Esophagus squamous epithelium (tissue), 5 donors: Measurements from ENCODE around the gene CNTD1. TPM values are rescaled to one million over a fixed set of nuclear protein-coding genes. Genes with fewer than 3 reads are reported as not detected.

ENCODE experiments used
- DNase-seq: peaks from one replicate; lab custom pipeline; 2025; lab: John Stamatoyannopoulos, UW
- H3K27ac ChIP-seq, 4 donors: fragments of 200-600 bp; sonication (generic); one replicate each; pipeline ENCODE4 v1.5.1; 2016 to 2019; ENCODE audit warnings: mild to moderate bottlenecking in 1 of 4
- H3K27me3 ChIP-seq, 4 donors: fragments of 200-600 bp; sonication (generic); 1 replicate in 3 of 4; 2 replicates in 1 of 4; pipeline versions ENCODE4 v1.5.1 to v1.6.0; 2017 to 2021; ENCODE audit warnings: antibody characterized with exemption in 1 of 4
- H3K36me3 ChIP-seq, 3 donors: fragments of 200-600 bp; sonication (generic); one replicate each; pipeline ENCODE4 v1.5.1; 2016 to 2019
- H3K4me1 ChIP-seq, 3 donors: fragments of 200-600 bp; sonication (generic); one replicate each; pipeline ENCODE4 v1.5.1; 2017 to 2019
- H3K4me3 ChIP-seq, 4 donors: fragments of 200-600 bp; sonication (generic); 1 replicate in 3 of 4; 2 replicates in 1 of 4; pipeline ENCODE4 v1.5.1; 2016 to 2019; ENCODE audit warnings: mild to moderate bottlenecking in 2 of 4, moderate library complexity in 1 of 4
- H3K9me3 ChIP-seq, 3 donors: fragments of 200-600 bp; sonication (generic); one replicate each; pipeline ENCODE4 v1.5.1; 2016 to 2019
- CTCF ChIP-seq, 6 experiments: fragments of 450-650 bp in 4 of 6; fragments of 200-600 bp in 2 of 6; sonication (generic) in 2 of 6; IDR thresholded peaks; one replicate each; pipeline ENCODE4 v1.5.1; 2016 to 2019; ENCODE audit warnings: antibody characterized with exemption in 6 of 6, mild to moderate bottlenecking in 4 of 6, moderate library complexity in 4 of 6
- POLR2A ChIP-seq, 4 donors: fragments of 450-650 bp; IDR thresholded peaks; one replicate each; pipeline ENCODE4 v1.6.1; 2017; ENCODE audit warnings: antibody characterized with exemption in 4 of 4, mild to moderate bottlenecking in 4 of 4, moderate library complexity in 3 of 4
- WGBS, 2 donors: methylation state at CpG; one replicate each; pipeline ENCODE4 v1.1.5; 2018; 5-methylcytosine and 5-hydroxymethylcytosine counted together
- intact Hi-C: fragments of 100-400 bp; cut with DNase I; formaldehyde crosslinking; loops from one replicate; pipeline ENCODE4 v1.15.0; 2022
- total RNA-seq, 4 donors: library from RNA; depleted of rRNA; stranded (reverse); fragments of >200 nt; gene quantifications; one replicate each; pipeline ENCODE4 v1.1.0, GENCODE V29; 2016
- donor health status: DM: yes; HTN: yes; CAD: no.

The CNTD1 gene
- total RNA-seq, 4 donors from 2014 or later: not detected

- DNase-seq: no peak
- 62 to 64% methylated on average over 4 to 6 of the region's 7 CpGs for WGBS, 2 donors
- TF ChIP-seq POLR2A (IDR thresholded peaks at IDR 0.05) (no peak), CTCF (IDR thresholded peaks at IDR 0.05) (no peak)
- Histone ChIP-seq H3K4me3 (no peak overlapping the region), H3K4me1 (peaks cover 5 to 56% (median 22%) of the 10 kb centered on the region in 3 donors), H3K27me3 (no peaks in the 10 kb centered on the region), H3K27ac (peak overlapping the region in 3 of 4 donors; percentile 64 to 77 (median 64)), H3K9me3 (no peaks in the 10 kb centered on the region), H3K36me3 (peaks cover 6 to 49% (median 17%) of the 10 kb centered on the region in 3 donors)
- intact Hi-C loops: loop anchor here (10.0 kb wide), 1 partner anchor 89 kb away; no protein-coding TSS in a partner anchor
These were observed 47.4 kb downstream of the CNTD1 start for GRCh38 chr17:42845918-42846593.

GRCh38 chr17:42846594-42847280 lies 48.1 kb downstream of the CNTD1 start:
- intact Hi-C loops: loop anchor here (10.0 kb wide), 1 partner anchor 88 kb away; no protein-coding TSS in a partner anchor
- Histone ChIP-seq H3K27me3 (no peaks in the 10 kb centered on the region), H3K4me1 (peaks cover 5 to 58% (median 22%) of the 10 kb centered on the region in 3 donors), H3K4me3 (no peak overlapping the region), H3K36me3 (peaks cover 6 to 42% (median 15%) of the 10 kb centered on the region in 3 donors), H3K27ac (peak overlapping the region in 3 of 4 donors; percentile 64 to 77 (median 64)), H3K9me3 (no peaks in the 10 kb centered on the region)
- TF ChIP-seq POLR2A (IDR thresholded peaks at IDR 0.05) (no peak), CTCF (IDR thresholded peaks at IDR 0.05) (no peak)
- no peak for DNase-seq
- 60 to 72% methylated on average over 8 to 9 of the region's 9 CpGs for WGBS, 2 donors

- H3K9me3 ChIP-seq: no peaks in the 10 kb centered on the region
- 58 to 79% methylated on average over 3 of the region's 3 CpGs for WGBS, 2 donors
- no peak for TF ChIP-seq POLR2A (IDR thresholded peaks at IDR 0.05)
- DNase-seq: no peak
- peaks cover 5 to 28% (median 6%) of the 10 kb centered on the region in 3 donors for H3K36me3 ChIP-seq
- no peak overlapping the region for H3K4me3 ChIP-seq
- no peak overlapping the region for H3K27ac ChIP-seq
- no peaks in the 10 kb centered on the region for H3K27me3 ChIP-seq
- intact Hi-C loops: loop anchor here (10.0 kb wide), 1 partner anchor 87 kb away; no protein-coding TSS in a partner anchor
- H3K4me1 ChIP-seq: peaks cover 5 to 58% (median 22%) of the 10 kb centered on the region in 3 donors
These were observed 49.4 kb downstream of the CNTD1 start for GRCh38 chr17:42848093-42848492.

- H3K27ac ChIP-seq: no peak overlapping the region
- DNase-seq: no peak
- WGBS, 2 donors: 80 to 100% methylated on average over 1 to 2 of the region's 9 CpGs
- no peak overlapping the region for H3K4me3 ChIP-seq
- intact Hi-C loops: loop anchor here (10.0 kb wide), 1 partner anchor 86 kb away; no protein-coding TSS in a partner anchor
- no peak for TF ChIP-seq CTCF (IDR thresholded peaks at IDR 0.05)
- no peak for TF ChIP-seq POLR2A (IDR thresholded peaks at IDR 0.05)
- H3K27me3 ChIP-seq: no peaks in the 10 kb centered on the region
- peaks cover 3 to 20% (median 6%) of the 10 kb centered on the region in 3 donors for H3K36me3 ChIP-seq
- H3K9me3 ChIP-seq: no peaks in the 10 kb centered on the region
- peaks cover 5 to 56% (median 22%) of the 10 kb centered on the region in 3 donors for H3K4me1 ChIP-seq
These were observed 50.4 kb downstream of the CNTD1 start for GRCh38 chr17:42849031-42849430.

GRCh38 chr17:42849451-42850181 lies 51.0 kb downstream of the CNTD1 start:
- peaks cover 5 to 56% (median 22%) of the 10 kb centered on the region in 3 donors for H3K4me1 ChIP-seq
- H3K4me3 ChIP-seq: peak overlapping the region in 1 of 4 donors; percentile 26
- 36 to 42% methylated on average over 3 to 4 of the region's 8 CpGs for WGBS, 2 donors
- no peaks in the 10 kb centered on the region for H3K27me3 ChIP-seq
- H3K9me3 ChIP-seq: no peaks in the 10 kb centered on the region
- TF ChIP-seq POLR2A (IDR thresholded peaks at IDR 0.05): no peak
- TF ChIP-seq CTCF (IDR thresholded peaks at IDR 0.05): no peak
- H3K36me3 ChIP-seq: peaks cover 0 to 15% (median 6%) of the 10 kb centered on the region in 3 donors
- intact Hi-C loops: loop anchor here (10.0 kb wide), 1 partner anchor 85 kb away; no protein-coding TSS in a partner anchor
- no peak for DNase-seq
- H3K27ac ChIP-seq: peak overlapping the region in 2 of 4 donors; percentile 81 to 86
